ENCODE measurements around the gene AKAP13. TPM values are rescaled to one million over a fixed set of nuclear protein-coding genes. Genes with fewer than 3 reads are reported as not detected.

AKAP13 gene
- total RNA-seq, 4 donors from 2014 or later: 189 to 405 (median 244) TPM

DNA sequence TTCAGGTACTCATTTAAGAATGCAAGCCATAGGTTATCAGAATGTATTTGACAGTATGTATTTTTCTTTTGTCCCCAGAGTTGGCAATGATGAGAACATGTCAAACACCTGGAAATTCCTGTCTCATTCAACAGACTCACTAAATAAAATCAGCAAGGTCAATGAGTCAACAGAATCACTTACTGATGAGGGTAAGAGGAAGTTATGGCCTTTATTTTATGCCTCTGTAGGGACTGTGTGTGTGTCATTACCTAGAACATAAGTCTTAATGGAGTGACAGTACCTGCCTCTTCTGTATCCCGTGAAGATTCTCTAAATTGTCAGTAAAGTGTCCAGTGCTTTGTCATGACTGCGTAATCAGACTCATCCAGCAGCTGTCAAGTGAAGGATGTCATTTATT lies 336.8 kb downstream of the AKAP13 start:
- Histone ChIP-seq H3K4me1 (peaks cover 22 to 55% of the 10 kb centered on the region in 2 donors), H3K4me3 (replicated peaks in 1 of 3) (no peak overlapping the region), H3K9me3 (no peaks in the 10 kb centered on the region), H3K27ac (peak overlapping the region; percentile 4 to 84 (median 76)), H3K36me3 (peaks cover 30 to 37% of the 10 kb centered on the region in 2 donors), H3K27me3 (no peaks in the 10 kb centered on the region)
- intact Hi-C loops (cut with DNase I): no loop called here
- TF ChIP-seq POLR2A (IDR thresholded peaks at IDR 0.05) (no peak), CTCF (IDR thresholded peaks at IDR 0.05) (no peak)
- WGBS, 2 donors: 95 to 97% methylated on average over 2 of the region's 2 CpGs
- no peak for DNase-seq

DNA sequence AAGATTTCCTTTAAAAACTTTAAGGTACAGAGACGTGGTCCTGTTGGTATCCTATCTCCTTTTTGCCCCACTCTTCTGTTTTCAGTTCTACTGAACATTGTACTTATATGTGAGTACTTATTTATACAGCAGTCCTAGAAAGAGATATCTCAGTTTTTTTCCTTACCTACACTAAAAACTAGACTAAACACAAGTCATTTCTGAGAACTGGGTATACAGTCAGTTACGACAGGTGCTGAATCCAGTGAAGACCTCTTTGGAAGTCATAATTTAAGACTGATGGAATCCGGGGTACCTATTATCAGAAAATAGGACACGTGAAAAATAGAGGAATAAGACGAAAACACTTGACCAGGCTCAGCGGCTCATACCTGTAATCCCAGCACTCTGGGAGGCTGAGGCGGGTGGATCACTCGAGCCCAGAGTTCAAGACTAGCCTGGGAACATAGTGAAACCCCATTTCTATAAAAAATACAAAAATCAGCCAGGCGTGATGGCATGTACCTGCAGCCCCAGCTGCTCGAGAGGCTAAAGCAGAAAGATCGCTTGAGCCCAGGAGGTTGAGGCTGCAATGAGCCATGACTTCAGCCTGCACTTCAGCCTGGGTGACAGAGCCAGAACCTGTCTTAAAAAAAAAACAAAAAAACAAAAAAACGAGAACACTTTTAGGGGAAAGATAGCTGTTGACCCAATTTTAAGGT lies 338.0 kb downstream of the AKAP13 start:
- H3K36me3 ChIP-seq: peaks cover 38 to 43% of the 10 kb centered on the region in 2 donors
- peak overlapping the region; percentile 76 to 89 (median 84) for H3K27ac ChIP-seq
- intact Hi-C loops (cut with DNase I): no loop called here
- H3K4me1 ChIP-seq: peaks cover 30 to 62% of the 10 kb centered on the region in 2 donors
- TF ChIP-seq POLR2A (IDR thresholded peaks at IDR 0.05): no peak
- TF ChIP-seq CTCF (IDR thresholded peaks at IDR 0.05): no peak
- no peaks in the 10 kb centered on the region for H3K9me3 ChIP-seq
- no peak overlapping the region for H3K4me3 ChIP-seq (replicated peaks in 1 of 3)
- 42 to 45% methylated on average over 12 of the region's 12 CpGs for WGBS, 2 donors
- H3K27me3 ChIP-seq: no peaks in the 10 kb centered on the region
- peak; percentile 88 to 89 for DNase-seq

DNA sequence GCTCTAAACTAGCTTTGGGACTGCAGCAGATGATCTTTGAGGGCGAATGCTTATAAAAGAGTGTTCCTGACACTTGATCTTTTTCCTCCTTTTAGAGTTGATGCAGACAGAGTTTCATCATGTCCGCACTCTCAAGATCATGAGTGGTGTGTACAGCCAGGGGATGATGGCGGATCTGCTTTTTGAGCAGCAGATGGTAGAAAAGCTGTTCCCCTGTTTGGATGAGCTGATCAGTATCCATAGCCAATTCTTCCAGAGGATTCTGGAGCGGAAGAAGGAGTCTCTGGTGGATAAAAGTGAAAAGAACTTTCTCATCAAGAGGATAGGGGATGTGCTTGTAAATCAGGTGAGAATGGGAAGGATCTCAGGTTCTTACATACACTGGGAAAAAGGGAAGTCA lies 338.6 kb downstream of the AKAP13 start:
- Histone ChIP-seq H3K4me1 (peaks cover 30 to 64% of the 10 kb centered on the region in 2 donors), H3K4me3 (replicated peaks in 1 of 3) (no peak overlapping the region), H3K27me3 (no peaks in the 10 kb centered on the region), H3K27ac (peak overlapping the region; percentile 55 to 84 (median 76)), H3K36me3 (peaks cover 43 to 49% of the 10 kb centered on the region in 2 donors), H3K9me3 (no peaks in the 10 kb centered on the region)
- TF ChIP-seq CTCF (IDR thresholded peaks at IDR 0.05) (no peak), POLR2A (IDR thresholded peaks at IDR 0.05) (peak in 1 of 2 donors; percentile 22)
- peak; percentile 33 to 36 for DNase-seq
- 48% methylated on average over 4 of the region's 4 CpGs for WGBS, 2 donors
- intact Hi-C loops (cut with DNase I): no loop called here

DNA sequence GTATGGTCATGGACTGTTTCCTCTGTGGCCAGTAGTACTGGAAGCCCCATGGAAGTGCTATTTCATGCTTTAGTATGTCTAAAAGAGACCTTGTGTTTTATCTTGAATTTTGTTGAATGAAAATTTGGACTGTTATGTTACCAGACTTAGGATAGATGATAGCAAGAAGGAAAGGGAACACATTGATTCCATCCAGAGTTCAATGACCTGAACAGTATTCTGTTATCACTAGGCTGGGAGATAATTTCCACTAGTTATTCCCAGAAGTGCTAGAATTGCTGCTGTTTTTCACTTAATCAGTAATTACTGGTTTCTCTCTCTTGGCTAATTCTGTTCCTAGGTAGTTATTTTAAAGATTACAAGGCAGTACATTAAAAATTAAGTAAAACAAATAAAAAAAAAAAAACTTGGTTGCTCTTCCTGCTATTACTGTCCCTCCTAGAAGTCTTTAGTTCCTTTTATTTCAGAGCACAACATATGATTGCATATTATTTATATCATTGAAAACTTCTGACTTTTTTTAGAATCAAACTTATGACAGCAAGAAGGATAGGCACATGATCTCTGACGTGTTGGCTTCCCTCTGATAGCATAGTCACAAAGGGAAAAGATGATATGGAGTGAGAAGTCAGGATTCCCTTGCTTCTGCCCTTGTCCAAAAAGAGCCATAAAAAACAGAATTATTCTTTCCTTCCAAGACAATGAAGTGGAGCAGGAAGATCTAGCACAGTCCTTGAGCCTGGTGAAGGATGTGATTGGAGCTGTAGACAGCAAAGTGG lies 342.2 kb downstream of the AKAP13 start:
- Histone ChIP-seq H3K27ac (peak overlapping the region in 2 of 3 donors; percentile 84 to 86), H3K9me3 (no peaks in the 10 kb centered on the region), H3K4me3 (replicated peaks in 1 of 3) (no peak overlapping the region), H3K27me3 (no peaks in the 10 kb centered on the region), H3K36me3 (peaks cover 46 to 59% of the 10 kb centered on the region in 2 donors), H3K4me1 (peaks cover 34 to 71% of the 10 kb centered on the region in 2 donors)
- no peak for DNase-seq
- TF ChIP-seq CTCF (IDR thresholded peaks at IDR 0.05): no peak
- intact Hi-C loops (cut with DNase I): no loop called here
- 81 to 82% methylated on average over 1 of the region's 1 CpG for WGBS, 2 donors
